HG02973 (cell line): ENCODE data around the gene SOX2.
"Not testable (repeated sequence)": the region's sequence is repeated elsewhere in the genome, so short reads cannot be mapped to it uniquely, and the experiment has no call there.

Experiments
- ATAC-seq: cut with Tn5 transposase; IDR thresholded peaks from one replicate; pipeline ENCODE4 v1.9.1; 2021; ENCODE audit warnings: moderate library complexity; ENCODE audit not compliant: unreplicated experiment

SOX2 gene

DNA sequence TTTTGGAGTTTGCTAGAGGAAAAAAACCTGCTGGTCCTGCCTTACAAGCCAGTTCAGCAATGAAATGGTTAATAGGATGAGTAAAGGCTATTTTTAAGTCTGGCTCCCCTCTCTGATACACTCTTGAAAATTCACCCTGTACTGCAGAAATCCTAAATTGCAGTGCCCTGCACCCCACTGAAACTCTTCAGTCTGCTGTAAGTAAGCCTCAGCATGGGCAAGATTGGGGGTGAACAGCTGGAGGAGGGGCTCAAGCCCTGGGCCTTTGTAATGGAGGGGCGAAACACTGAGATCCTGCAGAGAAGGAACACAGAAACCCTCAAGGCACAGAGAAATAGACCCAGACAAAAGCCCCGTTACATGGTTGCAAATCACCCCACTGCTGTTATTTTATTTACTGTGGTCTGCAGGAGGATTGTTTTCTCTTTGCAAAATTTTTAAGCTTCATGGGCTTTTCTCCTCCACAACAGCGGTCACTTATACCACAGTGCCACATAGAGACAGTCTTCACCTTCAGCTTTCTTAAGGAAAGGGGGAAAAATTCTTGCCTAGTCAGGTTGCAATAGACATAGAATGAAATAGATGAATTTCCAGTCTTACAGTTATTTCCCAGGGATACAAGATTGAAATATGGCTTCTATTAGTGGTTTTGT lies 45.0 kb downstream of the SOX2 start:
- no peak for ATAC-seq

DNA sequence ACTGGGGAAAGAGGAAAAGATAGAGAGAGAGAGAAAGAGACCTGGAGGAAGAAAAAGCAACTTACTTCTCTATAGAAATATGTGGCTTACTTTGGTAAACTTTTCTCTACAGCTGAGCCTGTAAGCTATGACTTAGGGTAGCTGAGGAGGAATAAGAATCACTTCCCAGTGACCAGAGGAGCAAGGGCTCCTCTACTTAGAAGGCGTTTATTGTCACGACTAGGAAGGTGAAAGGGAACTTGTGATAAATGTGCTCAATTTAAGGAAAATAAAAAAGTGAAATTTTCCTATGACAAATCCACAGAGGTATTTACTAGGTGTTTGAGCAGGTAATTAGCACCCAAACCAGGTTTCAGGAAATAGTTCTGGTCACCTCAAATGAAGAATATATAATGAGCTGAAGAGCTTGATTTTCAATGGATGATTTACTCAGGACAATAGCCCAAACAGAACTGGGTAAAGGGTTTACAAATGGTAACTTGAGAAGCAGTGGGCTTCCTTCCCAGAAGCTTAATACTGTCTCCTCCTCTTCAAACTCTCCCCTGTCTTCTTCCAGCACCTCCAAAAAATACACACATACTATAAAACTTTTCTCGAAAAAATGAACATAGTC lies 46.1 kb downstream of the SOX2 start:
- no peak for ATAC-seq

DNA sequence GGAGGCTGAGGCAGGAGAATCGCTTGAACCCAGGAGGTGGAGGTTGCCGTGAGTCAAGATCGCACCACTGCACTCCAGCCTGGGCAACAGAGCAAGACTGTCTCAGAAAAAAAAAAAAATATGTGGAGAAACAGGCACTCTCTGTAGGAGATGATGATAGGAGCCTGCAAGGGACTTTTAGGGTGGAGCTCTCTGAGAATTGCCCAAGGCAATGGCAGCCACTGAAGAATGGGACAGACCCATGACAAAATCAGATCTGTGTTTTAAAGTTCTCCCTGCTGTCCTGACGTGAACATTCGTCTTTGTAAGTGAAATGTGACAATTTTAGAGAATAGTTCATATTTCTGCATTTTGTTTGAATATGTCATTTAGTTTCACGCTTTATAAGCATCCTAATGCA lies 50.2 kb downstream of the SOX2 start:
- ATAC-seq, result no peak

DNA sequence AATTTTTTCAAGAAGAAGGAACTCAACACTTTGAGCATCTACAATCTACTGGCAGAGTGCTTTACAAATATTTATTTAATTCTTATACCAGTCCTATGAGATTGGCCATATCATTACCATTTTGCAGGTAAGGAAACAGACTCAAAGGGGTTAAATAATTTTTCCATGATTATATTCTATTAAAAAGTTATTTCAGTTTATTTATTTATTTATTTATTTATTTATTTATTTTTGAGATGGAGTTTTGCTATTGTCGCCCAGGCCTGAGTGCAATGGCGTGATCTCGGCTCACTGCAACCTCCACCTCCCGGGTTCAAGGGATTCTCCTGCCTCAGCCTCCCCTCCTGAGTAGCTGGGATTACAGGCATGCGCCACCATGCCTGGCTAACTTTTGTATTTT lies 52.3 kb downstream of the SOX2 start:
- ATAC-seq, result not testable (repeated sequence)
